Type B pancreatic cell (in vitro differentiated cells): ENCODE results near the gene REEP1. TPM values are rescaled to one million over a fixed set of nuclear protein-coding genes. Genes with fewer than 3 reads are reported as not detected.

Source experiments
- DNase-seq: peaks from one replicate; pipeline ENCODE4 v3.0.0; 2021; ENCODE audit warnings: mixed read lengths; ENCODE audit not compliant: unreplicated experiment; ENCODE audit errors: extremely low spot score
- H3K27ac Mint-ChIP-seq: 2 replicates; pipeline ENCODE4 v1.8.0; 2021; ENCODE audit warnings: mild to moderate bottlenecking, mixed read lengths
- H3K27me3 Mint-ChIP-seq: 2 replicates; pipeline ENCODE4 v1.8.0; 2021; ENCODE audit warnings: mixed read lengths
- H3K36me3 Mint-ChIP-seq: 2 replicates; pipeline ENCODE4 v1.8.0; 2021; ENCODE audit warnings: mixed read lengths
- H3K4me1 Mint-ChIP-seq: one replicate; pipeline ENCODE4 v1.8.0; 2021; ENCODE audit warnings: mixed read lengths; ENCODE audit not compliant: unreplicated experiment
- H3K4me3 Mint-ChIP-seq: 2 replicates; pipeline ENCODE4 v1.8.0; 2021; ENCODE audit warnings: mild to moderate bottlenecking, mixed read lengths
- H3K9me3 Mint-ChIP-seq: 2 replicates; pipeline ENCODE4 v1.8.0; 2021; ENCODE audit warnings: mixed read lengths
- CTCF ChIP-seq: fragments of 200-600 bp; sonication (generic); conservative IDR thresholded peaks from 2 replicates; pipeline ENCODE4 v1.5.0; 2021; ENCODE audit warnings: antibody characterized with exemption, mild to moderate bottlenecking
- total RNA-seq: library from RNA; stranded (reverse); gene quantifications from 2 replicates; pipeline ENCODE4 v1.2.1, GENCODE V29; 2021; ENCODE audit warnings: low replicate concordance

REEP1 gene
- total RNA-seq, 1 donor from 2014 or later, result 6.4 TPM

- no peak overlapping the region for H3K4me3 Mint-ChIP-seq
- TF ChIP-seq CTCF, result no peak
- H3K9me3 Mint-ChIP-seq, result no peaks in the 10 kb centered on the region
- no peak for DNase-seq
- no peak overlapping the region for H3K27ac Mint-ChIP-seq
- no peaks in the 10 kb centered on the region for H3K36me3 Mint-ChIP-seq
- no peaks in the 10 kb centered on the region for H3K4me1 Mint-ChIP-seq
- H3K27me3 Mint-ChIP-seq, result peaks cover 33% of the 10 kb centered on the region
Measured at GRCh38 chr2:86330001-86330400, 7.4 kb downstream of the REEP1 start.

GRCh38 chr2:86323273-86324021, 14.0 kb downstream of the REEP1 start:
- H3K27ac Mint-ChIP-seq, result no peak overlapping the region
- H3K4me1 Mint-ChIP-seq, result peaks cover 5% of the 10 kb centered on the region
- no peak overlapping the region for H3K4me3 Mint-ChIP-seq
- peaks cover 3% of the 10 kb centered on the region for H3K27me3 Mint-ChIP-seq
- no peaks in the 10 kb centered on the region for H3K9me3 Mint-ChIP-seq
- TF ChIP-seq CTCF, result no peak
- no peaks in the 10 kb centered on the region for H3K36me3 Mint-ChIP-seq
- DNase-seq, result peak; percentile 29

- DNase-seq, result no peak
Measured at GRCh38 chr2:86319700-86320580, 17.5 kb downstream of the REEP1 start.

GRCh38 chr2:86315084-86315483, 22.3 kb downstream of the REEP1 start:
- Mint-ChIP-seq H3K27ac (no peak overlapping the region), H3K4me1 (peaks cover 5% of the 10 kb centered on the region), H3K27me3 (no peaks in the 10 kb centered on the region), H3K9me3 (no peaks in the 10 kb centered on the region), H3K4me3 (no peak overlapping the region), H3K36me3 (no peaks in the 10 kb centered on the region)
- no peak for DNase-seq
- TF ChIP-seq CTCF, result no peak

More at GRCh38 chr2:86319700-86320580, 17.5 kb downstream of the REEP1 start:
- peaks cover 3% of the 10 kb centered on the region for H3K27me3 Mint-ChIP-seq
- H3K4me3 Mint-ChIP-seq, result no peak overlapping the region
- no peaks in the 10 kb centered on the region for H3K36me3 Mint-ChIP-seq
- peaks cover 5% of the 10 kb centered on the region for H3K4me1 Mint-ChIP-seq
- H3K9me3 Mint-ChIP-seq, result no peaks in the 10 kb centered on the region
- peak overlapping the region; percentile 91 for H3K27ac Mint-ChIP-seq
- no peak for TF ChIP-seq CTCF

GRCh38 chr2:86314125-86314524, 23.3 kb downstream of the REEP1 start:
- Mint-ChIP-seq H3K27me3 (no peaks in the 10 kb centered on the region), H3K4me3 (no peak overlapping the region), H3K4me1 (no peaks in the 10 kb centered on the region), H3K36me3 (no peaks in the 10 kb centered on the region), H3K27ac (no peak overlapping the region), H3K9me3 (no peaks in the 10 kb centered on the region)
- TF ChIP-seq CTCF, result no peak
- no peak for DNase-seq
